Trophoblast cell (in vitro differentiated cells and primary cell): ENCODE measurements around the gene AATK.

Experiments used
- DNase-seq, 2 donors: peaks; one replicate each; pipeline ENCODE4 v3.0.0-alpha.2; 2016
- H2AFZ ChIP-seq: 2 replicates; pipeline ENCODE4 v1.6.1; 2013; ENCODE audit warnings: low read length, moderate library complexity, mild to moderate bottlenecking; ENCODE audit not compliant: insufficient read depth, poor library complexity
- H2AK5ac ChIP-seq: 2 replicates; pipeline ENCODE4 v1.6.1; 2013; ENCODE audit warnings: mild to moderate bottlenecking, low read length
- H2BK120ac ChIP-seq: 2 replicates; pipeline ENCODE4 v1.6.1; 2013; ENCODE audit warnings: low read length, mild to moderate bottlenecking, moderate library complexity; ENCODE audit not compliant: insufficient read depth, poor library complexity
- H2BK12ac ChIP-seq: 2 replicates; pipeline ENCODE4 v1.6.1; 2013; ENCODE audit warnings: mild to moderate bottlenecking, low read length, moderate library complexity
- H2BK5ac ChIP-seq: 2 replicates; pipeline ENCODE4 v1.6.1; 2013; ENCODE audit warnings: low read length, low read depth, moderate library complexity, mild to moderate bottlenecking; ENCODE audit not compliant: poor library complexity
- H3K14ac ChIP-seq: 2 replicates; pipeline ENCODE4 v1.6.1; 2013; ENCODE audit warnings: mild to moderate bottlenecking, low read length
- H3K18ac ChIP-seq: 2 replicates; pipeline ENCODE4 v1.6.1; 2013; ENCODE audit warnings: mild to moderate bottlenecking, low read length
- H3K23ac ChIP-seq: 2 replicates; pipeline ENCODE4 v1.6.1; 2013; ENCODE audit warnings: low read length
- H3K27ac ChIP-seq: 2 replicates; pipeline ENCODE4 v1.5.1; 2013; ENCODE audit warnings: low read depth, mild to moderate bottlenecking, inconsistent platforms, low read length, moderate library complexity
- H3K27me3 ChIP-seq: 2 replicates; pipeline ENCODE4 v1.6.1; 2013; ENCODE audit warnings: inconsistent platforms, mild to moderate bottlenecking, low read length, moderate library complexity; ENCODE audit not compliant: insufficient read depth
- H3K36me3 ChIP-seq, 2 experiments: 1 replicate in 1 of 2; 2 replicates in 1 of 2; pipeline ENCODE4 v1.6.1; 2013; ENCODE audit warnings: low read length in 2 of 2, mild to moderate bottlenecking in 2 of 2, moderate library complexity in 1 of 2; ENCODE audit not compliant: insufficient read depth in 2 of 2, control insufficient read depth in 1 of 2
- H3K4ac ChIP-seq: 2 replicates; pipeline ENCODE4 v1.6.1; 2013; ENCODE audit warnings: low read depth, mild to moderate bottlenecking, low read length, moderate library complexity
- H3K4me1 ChIP-seq, 2 experiments: 1 replicate in 1 of 2; 2 replicates in 1 of 2; pipeline ENCODE4 v1.6.1; 2013; ENCODE audit warnings: low read length in 2 of 2, mild to moderate bottlenecking in 2 of 2, moderate library complexity in 1 of 2; ENCODE audit not compliant: insufficient read depth in 2 of 2, control insufficient read depth in 1 of 2
- H3K4me2 ChIP-seq: 2 replicates; pipeline ENCODE4 v1.6.1; 2013; ENCODE audit warnings: inconsistent platforms, mild to moderate bottlenecking, low read length, moderate library complexity
- H3K4me3 ChIP-seq: 2 replicates; pipeline ENCODE4 v1.5.1; 2013; ENCODE audit warnings: mild to moderate bottlenecking, low read depth, low read length, inconsistent platforms
- H3K79me1 ChIP-seq: one replicate; pipeline ENCODE4 v1.6.1; 2013; ENCODE audit warnings: low read length
- H3K79me2 ChIP-seq: 2 replicates; pipeline ENCODE4 v1.6.1; 2013; ENCODE audit warnings: low read length, mild to moderate bottlenecking; ENCODE audit not compliant: control insufficient read depth, insufficient read depth, poor library complexity
- H3K9ac ChIP-seq: 2 replicates; pipeline ENCODE4 v1.6.1; 2013; ENCODE audit warnings: mild to moderate bottlenecking, low read length
- H3K9me3 ChIP-seq: 2 replicates; pipeline ENCODE4 v1.6.1; 2013; ENCODE audit warnings: low read depth, mild to moderate bottlenecking, control low read depth, inconsistent platforms, low read length; ENCODE audit not compliant: insufficient read depth
- H4K12ac ChIP-seq: 2 replicates; pipeline ENCODE4 v1.6.1; 2013; ENCODE audit warnings: low read depth, mild to moderate bottlenecking, low read length, moderate library complexity
- H4K8ac ChIP-seq: 2 replicates; pipeline ENCODE4 v1.6.1; 2013; ENCODE audit warnings: low read depth, mild to moderate bottlenecking, low read length, moderate library complexity
- H4K91ac ChIP-seq: one replicate; pipeline ENCODE4 v1.6.1; 2013; ENCODE audit warnings: low read depth, mild to moderate bottlenecking, low read length, moderate library complexity
- WGBS: extraction: QIAGEN DNeasy Blood & Tissue Kit; methylation state at CpG from one replicate; pipeline ENCODE4 v1.1.7; 2013; ENCODE audit warnings: missing lambda C conversion rate; ENCODE audit not compliant: insufficient read length, insufficient coverage; ENCODE audit errors: extremely low coverage; 5-methylcytosine and 5-hydroxymethylcytosine counted together

Gene AATK

DNA sequence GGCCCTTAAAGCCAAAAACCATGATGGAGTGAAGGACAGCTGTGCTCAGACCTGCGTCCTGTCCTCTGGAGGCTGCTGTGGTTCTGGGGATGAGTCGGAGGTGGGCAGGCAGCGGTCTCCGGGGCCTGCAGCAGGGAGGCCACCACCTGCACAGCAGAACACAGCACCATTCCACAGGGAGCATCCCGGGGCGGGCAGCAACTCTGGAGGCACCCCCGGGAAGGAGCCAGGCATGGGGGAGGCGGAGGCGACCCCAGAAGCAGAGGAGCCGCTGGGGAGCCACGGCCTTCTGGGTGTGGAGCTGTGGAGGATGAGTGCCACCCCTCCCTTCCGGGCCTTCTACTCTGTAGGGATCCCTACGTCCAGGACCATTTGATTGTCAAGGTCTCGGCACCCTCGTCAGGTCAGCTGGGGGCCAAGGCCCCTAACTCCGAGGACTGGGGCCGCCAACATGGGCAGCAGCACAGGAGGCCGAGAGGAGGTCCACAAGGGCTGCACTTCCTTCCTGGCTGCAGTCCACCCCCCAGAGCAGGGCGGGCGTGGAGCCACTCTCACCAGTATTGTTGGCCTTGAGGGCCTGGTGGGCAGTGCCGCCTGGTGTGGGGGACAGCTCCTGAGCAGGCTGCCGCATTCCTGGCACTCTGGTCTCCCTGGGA lies 32.9 kb upstream of the AATK start:
- Histone ChIP-seq H4K8ac (no peak overlapping the region), H3K4ac (no peak overlapping the region), H3K4me1 (no peaks in the 10 kb centered on the region), H3K79me1 (no peaks in the 10 kb centered on the region), H2BK120ac (no peak overlapping the region), H3K23ac (no peak overlapping the region), H2AFZ (no peak overlapping the region), H2BK5ac (no peak overlapping the region), H3K9me3 (peaks cover 4% of the 10 kb centered on the region), H2BK12ac (no peak overlapping the region), H3K18ac (no peak overlapping the region), H3K4me3 (no peak overlapping the region), H3K14ac (no peak overlapping the region), H2AK5ac (no peak overlapping the region), H4K12ac (no peak overlapping the region), H3K27me3 (no peaks in the 10 kb centered on the region), H3K27ac (no peak overlapping the region), H4K91ac (no peak overlapping the region), H3K4me2 (no peak overlapping the region), H3K36me3 (peaks cover 34 to 35% of the 10 kb centered on the region in 2 experiments), H3K79me2 (no peaks in the 10 kb centered on the region), H3K9ac (no peak overlapping the region)
- DNase-seq = no peak
- WGBS = no CpG with 5 or more reads among the region's 22 CpGs

GRCh38 chr17:81197831-81198490 lies 31.9 kb upstream of the AATK start:
- H3K18ac ChIP-seq = no peak overlapping the region
- H3K4me1 ChIP-seq = peaks cover 1 to 2% of the 10 kb centered on the region in 2 experiments
- H3K23ac ChIP-seq = no peak overlapping the region
- H4K91ac ChIP-seq = no peak overlapping the region
- H3K4ac ChIP-seq = no peak overlapping the region
- no peaks in the 10 kb centered on the region for H3K27me3 ChIP-seq
- no peak overlapping the region for H3K27ac ChIP-seq
- H2BK5ac ChIP-seq = no peak overlapping the region
- DNase-seq = no peak
- H4K12ac ChIP-seq = no peak overlapping the region
- H3K36me3 ChIP-seq = peaks cover 28 to 33% of the 10 kb centered on the region in 2 experiments
- no peaks in the 10 kb centered on the region for H3K79me2 ChIP-seq
- H3K79me1 ChIP-seq = no peaks in the 10 kb centered on the region
- peaks cover 4% of the 10 kb centered on the region for H3K9me3 ChIP-seq
- H3K14ac ChIP-seq = no peak overlapping the region
- no peak overlapping the region for H3K4me2 ChIP-seq
- WGBS = no CpG with 5 or more reads among the region's 21 CpGs
- H2BK12ac ChIP-seq = no peak overlapping the region
- no peak overlapping the region for H3K4me3 ChIP-seq
- no peak overlapping the region for H2BK120ac ChIP-seq
- H4K8ac ChIP-seq = no peak overlapping the region
- H2AK5ac ChIP-seq = no peak overlapping the region
- H3K9ac ChIP-seq = no peak overlapping the region
- H2AFZ ChIP-seq = no peak overlapping the region

DNA sequence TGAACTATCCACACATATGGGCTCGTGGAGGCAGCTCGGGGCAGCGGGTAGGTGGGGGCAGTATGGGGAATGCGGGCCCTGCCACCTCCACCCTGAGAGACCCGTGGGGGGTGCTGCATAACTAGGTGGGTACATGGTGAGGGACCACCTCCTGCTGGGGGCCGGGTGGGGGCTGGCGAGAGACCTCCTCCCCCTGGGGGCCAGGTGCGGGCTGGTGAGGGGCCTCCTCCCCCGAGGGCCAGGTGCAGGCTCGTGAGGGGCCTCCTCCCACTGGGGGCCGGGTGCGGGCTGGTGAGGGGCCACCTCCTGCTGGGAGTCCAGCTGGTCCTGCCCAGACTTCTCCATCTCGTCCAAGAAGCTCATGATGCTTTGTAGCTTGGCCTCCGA lies 31.4 kb upstream of the AATK start:
- Histone ChIP-seq H3K27me3 (no peaks in the 10 kb centered on the region), H3K9ac (no peak overlapping the region), H3K14ac (no peak overlapping the region), H2BK5ac (no peak overlapping the region), H3K79me1 (no peaks in the 10 kb centered on the region), H2BK12ac (no peak overlapping the region), H4K8ac (no peak overlapping the region), H3K18ac (no peak overlapping the region), H3K4me3 (no peak overlapping the region), H3K4me1 (peaks cover 4 to 5% of the 10 kb centered on the region in 2 experiments), H3K4me2 (no peak overlapping the region), H4K91ac (no peak overlapping the region), H3K4ac (no peak overlapping the region), H3K27ac (no peak overlapping the region), H3K9me3 (peaks cover 4% of the 10 kb centered on the region), H2AFZ (no peak overlapping the region), H2BK120ac (no peak overlapping the region), H3K36me3 (peaks cover 28 to 33% of the 10 kb centered on the region in 2 experiments), H2AK5ac (no peak overlapping the region), H3K79me2 (no peaks in the 10 kb centered on the region), H4K12ac (no peak overlapping the region), H3K23ac (no peak overlapping the region)
- no CpG with 5 or more reads among the region's 14 CpGs for WGBS
- no peak for DNase-seq

DNA sequence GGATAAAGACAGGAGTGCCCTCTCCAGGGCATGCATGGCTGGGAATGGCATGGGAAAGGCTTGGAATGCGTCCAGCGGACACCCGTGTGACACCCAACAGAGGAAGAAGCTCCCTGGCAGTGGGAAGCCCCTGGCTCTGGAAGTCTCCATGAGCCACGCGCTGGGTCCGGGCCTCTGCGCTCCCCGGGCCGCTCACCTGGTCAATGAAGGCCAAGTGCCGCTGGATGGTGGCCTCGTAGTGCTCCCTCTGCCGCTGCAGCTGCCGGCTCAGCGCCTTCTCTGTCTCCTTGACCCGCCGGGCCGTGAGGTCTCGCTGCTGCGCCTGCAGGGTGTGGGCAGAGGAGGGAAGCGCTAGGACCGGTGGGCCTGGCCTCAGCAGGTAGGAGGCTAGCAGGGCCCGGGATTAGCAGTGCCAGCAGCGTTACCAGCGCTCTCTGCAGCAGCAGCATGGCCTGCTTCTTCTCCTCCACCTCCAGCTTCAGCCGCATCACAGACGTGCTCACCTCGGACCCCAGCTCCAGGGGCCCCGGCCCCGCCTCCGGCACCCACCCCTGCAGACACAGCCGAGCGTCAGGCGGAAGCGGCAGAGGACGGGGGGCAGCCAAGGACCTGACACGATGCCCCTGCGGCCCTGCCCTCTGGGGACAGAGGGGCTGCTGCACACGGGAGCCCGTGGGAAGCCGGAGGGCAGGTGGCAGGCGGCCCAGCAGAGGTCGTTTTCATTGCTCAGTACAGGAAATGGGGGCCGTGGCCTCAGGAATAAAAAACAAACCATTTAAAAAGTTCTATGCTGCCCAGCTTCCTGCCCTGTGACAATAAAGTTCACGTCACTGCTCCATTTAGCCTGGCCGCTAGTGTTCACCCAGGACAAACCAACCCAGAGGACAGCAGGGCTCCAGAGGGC lies 30.7 kb upstream of the AATK start:
- no peak overlapping the region for H2AFZ ChIP-seq
- H2BK12ac ChIP-seq = no peak overlapping the region
- H3K27ac ChIP-seq = no peak overlapping the region
- H3K79me1 ChIP-seq = no peaks in the 10 kb centered on the region
- no peak overlapping the region for H3K23ac ChIP-seq
- H3K4ac ChIP-seq = no peak overlapping the region
- H2BK5ac ChIP-seq = no peak overlapping the region
- no CpG with 5 or more reads among the region's 45 CpGs for WGBS
- H2BK120ac ChIP-seq = no peak overlapping the region
- H3K4me2 ChIP-seq = no peak overlapping the region
- H3K36me3 ChIP-seq = peaks cover 25 to 33% of the 10 kb centered on the region in 2 experiments
- H3K27me3 ChIP-seq = no peaks in the 10 kb centered on the region
- H3K9ac ChIP-seq = no peak overlapping the region
- peaks cover 4% of the 10 kb centered on the region for H3K9me3 ChIP-seq
- H3K4me3 ChIP-seq = no peak overlapping the region
- no peak for DNase-seq
- H3K4me1 ChIP-seq = peaks cover 4 to 9% of the 10 kb centered on the region in 2 experiments
- no peak overlapping the region for H3K18ac ChIP-seq
- H4K91ac ChIP-seq = no peak overlapping the region
- no peak overlapping the region for H4K12ac ChIP-seq
- H3K14ac ChIP-seq = no peak overlapping the region
- no peak overlapping the region for H4K8ac ChIP-seq
- H2AK5ac ChIP-seq = no peak overlapping the region
- H3K79me2 ChIP-seq = no peaks in the 10 kb centered on the region
